GM18951 (cell line): ENCODE results near the gene EPB41L4A.

ENCODE experiments used
- POLR2A ChIP-seq: IDR thresholded peaks from 4 replicates; pipeline ENCODE4 v1.6.1; 2011; ENCODE audit warnings: mild to moderate bottlenecking; ENCODE audit not compliant: insufficient read length, insufficient read depth; ENCODE audit errors: extremely low read depth
- in situ Hi-C: fragments of 300-500 bp; cut with MboI; formaldehyde crosslinking; loops from one replicate; pipeline ENCODE4 v1.12.0; 2022; ENCODE audit warnings: low sequenced_read_pairs, mixed read lengths, inconsistent platforms; ENCODE audit not compliant: unreplicated experiment

Gene EPB41L4A

GRCh38 chr5:112264666-112265065 lies 154.4 kb downstream of the EPB41L4A start:
- TF ChIP-seq POLR2A, result no peak
- in situ Hi-C loops, result no loop called here

GRCh38 chr5:112264151-112264550 lies 154.9 kb downstream of the EPB41L4A start:
- in situ Hi-C loops, result no loop called here
- no peak for TF ChIP-seq POLR2A

- TF ChIP-seq POLR2A, result no peak
- in situ Hi-C loops, result no loop called here
Observed at GRCh38 chr5:112263469-112263868, 155.6 kb downstream of the EPB41L4A start.

- TF ChIP-seq POLR2A, result no peak
- in situ Hi-C loops, result no loop called here
Observed at GRCh38 chr5:112258571-112258970, 160.5 kb downstream of the EPB41L4A start.

DNA sequence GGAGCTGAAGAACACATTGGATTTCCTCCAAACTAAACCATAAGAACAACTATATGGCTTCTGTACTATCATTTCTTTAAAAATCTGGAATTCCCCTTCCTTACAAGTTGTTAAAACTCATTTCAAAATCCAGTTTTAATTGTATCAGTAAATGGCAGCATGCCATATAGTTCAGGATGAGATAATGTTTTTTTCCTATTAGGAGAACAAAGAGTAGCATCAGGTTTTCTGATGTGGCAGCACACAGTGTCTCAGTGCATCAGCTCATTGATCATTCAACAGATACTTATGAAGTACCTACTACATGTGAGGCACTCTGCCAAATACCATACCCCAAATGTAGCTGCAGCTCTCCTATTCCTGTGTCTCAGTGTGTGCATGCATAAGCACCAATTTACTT lies 161.1 kb downstream of the EPB41L4A start:
- in situ Hi-C loops, result no loop called here
- TF ChIP-seq POLR2A, result no peak

DNA sequence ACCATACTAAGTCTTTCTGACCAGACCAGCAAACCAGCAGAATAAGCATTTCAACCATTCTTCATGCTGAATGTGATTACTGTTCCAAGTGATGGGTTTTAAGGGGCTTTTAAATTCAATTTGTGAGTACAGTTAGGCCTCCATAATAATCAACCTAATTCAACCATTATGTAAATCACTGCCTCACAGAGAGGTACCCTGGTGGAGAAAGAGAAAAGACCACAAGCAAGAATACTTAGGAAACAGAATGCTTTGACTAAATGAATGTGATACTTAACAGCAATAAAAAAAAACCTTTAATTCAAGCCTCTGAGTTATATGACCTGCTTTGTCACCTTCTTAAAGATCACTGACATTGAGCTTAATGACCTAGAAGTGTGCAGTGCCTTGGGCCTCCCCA lies 162.1 kb downstream of the EPB41L4A start:
- in situ Hi-C loops, result no loop called here
- TF ChIP-seq POLR2A, result no peak

- no peak for TF ChIP-seq POLR2A
- in situ Hi-C loops, result no loop called here
Observed at GRCh38 chr5:112254303-112254702, 164.8 kb downstream of the EPB41L4A start.

- in situ Hi-C loops, result no loop called here
- no peak for TF ChIP-seq POLR2A
Observed at GRCh38 chr5:112253478-112254250, 165.4 kb downstream of the EPB41L4A start.

DNA sequence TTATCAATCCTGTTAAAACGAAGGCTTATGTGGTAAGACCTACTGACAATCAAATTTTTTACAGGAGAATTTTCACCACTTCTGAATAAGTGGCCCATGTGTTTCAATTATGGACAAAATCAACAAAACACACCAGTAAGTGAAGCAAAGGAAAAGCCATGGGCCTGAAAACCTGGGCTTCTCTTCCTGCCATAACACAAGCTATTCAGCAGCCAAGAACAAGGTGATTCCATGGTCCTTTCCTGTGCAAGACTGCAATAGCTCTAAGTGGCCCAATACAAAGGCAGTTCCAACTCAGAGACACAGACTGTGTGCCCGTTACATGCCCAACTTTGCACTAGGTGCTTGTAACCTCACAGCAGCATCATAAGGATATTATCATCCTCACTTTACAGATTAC lies 168.5 kb downstream of the EPB41L4A start:
- no peak for TF ChIP-seq POLR2A
- in situ Hi-C loops, result no loop called here

- no peak for TF ChIP-seq POLR2A
- in situ Hi-C loops, result no loop called here
Observed at GRCh38 chr5:112248623-112249022, 170.5 kb downstream of the EPB41L4A start.

DNA sequence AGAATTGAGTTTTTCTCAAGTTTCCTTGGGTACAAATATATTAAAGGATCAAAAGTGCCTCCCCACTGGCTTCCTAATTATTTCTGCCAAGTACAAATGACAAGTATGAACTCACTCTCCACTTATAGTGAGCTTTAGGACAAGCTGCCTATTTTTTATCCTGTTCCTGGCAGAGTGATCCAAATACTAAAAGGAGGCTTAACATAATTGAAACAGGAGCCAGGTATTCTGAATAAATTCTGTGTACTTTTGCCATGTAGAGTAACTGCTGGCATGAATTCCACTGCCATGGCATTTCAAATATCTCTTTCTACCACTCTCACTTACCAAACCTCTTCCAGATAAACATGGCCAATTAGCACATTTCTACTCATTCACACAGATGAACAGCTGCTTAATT lies 171.1 kb downstream of the EPB41L4A start:
- in situ Hi-C loops, result no loop called here
- no peak for TF ChIP-seq POLR2A

DNA sequence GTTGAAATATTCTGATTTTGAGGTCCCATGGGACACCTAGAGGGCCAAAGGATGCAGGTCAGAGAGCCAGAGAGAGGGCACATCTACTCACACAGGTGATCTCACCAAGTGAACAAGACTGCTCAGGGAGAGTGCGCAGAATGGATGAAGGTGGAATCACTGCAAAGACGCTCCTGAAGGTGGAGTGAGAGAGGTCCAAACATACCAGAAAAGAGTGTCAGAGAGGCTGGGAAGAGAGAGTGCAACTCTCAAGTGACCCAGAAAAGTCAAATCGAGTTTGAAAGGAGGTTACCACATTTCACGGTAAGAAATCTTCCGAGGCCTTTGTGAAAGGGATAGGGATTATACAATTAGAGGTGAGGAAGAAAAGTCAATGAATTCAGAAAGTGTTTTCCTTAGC lies 173.4 kb downstream of the EPB41L4A start:
- TF ChIP-seq POLR2A, result no peak
- in situ Hi-C loops, result no loop called here

DNA sequence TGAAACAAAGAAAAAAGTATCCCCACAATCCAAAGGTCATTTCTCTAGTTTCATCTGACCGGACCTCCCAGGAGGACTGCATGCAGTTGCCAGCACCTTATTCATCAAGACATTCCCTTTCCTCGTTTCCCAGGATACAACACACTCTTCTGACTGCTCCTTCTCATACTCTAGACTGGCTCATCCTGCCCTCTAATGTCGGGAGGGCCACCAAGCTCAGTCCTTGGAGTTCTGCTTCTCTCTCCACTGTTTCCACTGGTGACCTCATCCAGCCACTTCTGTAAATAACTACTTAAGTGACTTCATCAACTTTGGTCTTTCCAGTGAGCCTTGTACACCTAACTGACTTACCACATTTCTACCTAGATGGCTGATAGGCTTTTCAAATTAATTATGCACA lies 179.1 kb downstream of the EPB41L4A start:
- no peak for TF ChIP-seq POLR2A
- in situ Hi-C loops, result no loop called here

DNA sequence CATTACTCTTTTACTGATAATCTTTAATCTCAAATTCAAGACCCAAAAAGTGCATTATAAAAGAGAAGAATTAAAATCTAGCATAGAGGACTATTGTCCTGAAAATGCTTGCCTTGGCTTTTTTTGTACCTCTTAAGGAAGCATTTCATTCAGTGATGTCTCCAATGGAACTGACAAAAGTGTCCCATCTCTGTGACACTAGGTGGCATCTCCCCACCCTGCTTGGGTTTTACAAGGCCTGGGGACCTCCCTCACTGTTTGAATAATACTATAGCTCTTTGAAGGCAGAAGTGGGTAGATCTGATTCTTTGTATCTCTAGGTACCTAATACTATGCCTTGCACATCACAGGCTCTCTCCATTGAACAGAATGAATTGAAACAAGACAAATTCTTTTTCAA lies 180.6 kb downstream of the EPB41L4A start:
- in situ Hi-C loops, result no loop called here
- no peak for TF ChIP-seq POLR2A

GRCh38 chr5:112237456-112237855 lies 181.6 kb downstream of the EPB41L4A start:
- TF ChIP-seq POLR2A, result no peak
- in situ Hi-C loops, result no loop called here

GRCh38 chr5:112234000-112234399 lies 185.1 kb downstream of the EPB41L4A start:
- TF ChIP-seq POLR2A, result no peak
- in situ Hi-C loops, result no loop called here
